HS-27A (cell line): ENCODE measurements around the gene IL13.
A peak's percentile ranks its signal among the peaks of the same experiment; 100 is the strongest.
"Not testable (repeated sequence)": the region's sequence is repeated elsewhere in the genome, so short reads cannot be mapped to it uniquely, and the experiment has no call there.

Source experiments
- DNase-seq: peaks from one replicate; pipeline ENCODE4 v3.0.0-alpha.2; 2012; ENCODE audit warnings: low read depth, missing footprints

Gene IL13

DNA sequence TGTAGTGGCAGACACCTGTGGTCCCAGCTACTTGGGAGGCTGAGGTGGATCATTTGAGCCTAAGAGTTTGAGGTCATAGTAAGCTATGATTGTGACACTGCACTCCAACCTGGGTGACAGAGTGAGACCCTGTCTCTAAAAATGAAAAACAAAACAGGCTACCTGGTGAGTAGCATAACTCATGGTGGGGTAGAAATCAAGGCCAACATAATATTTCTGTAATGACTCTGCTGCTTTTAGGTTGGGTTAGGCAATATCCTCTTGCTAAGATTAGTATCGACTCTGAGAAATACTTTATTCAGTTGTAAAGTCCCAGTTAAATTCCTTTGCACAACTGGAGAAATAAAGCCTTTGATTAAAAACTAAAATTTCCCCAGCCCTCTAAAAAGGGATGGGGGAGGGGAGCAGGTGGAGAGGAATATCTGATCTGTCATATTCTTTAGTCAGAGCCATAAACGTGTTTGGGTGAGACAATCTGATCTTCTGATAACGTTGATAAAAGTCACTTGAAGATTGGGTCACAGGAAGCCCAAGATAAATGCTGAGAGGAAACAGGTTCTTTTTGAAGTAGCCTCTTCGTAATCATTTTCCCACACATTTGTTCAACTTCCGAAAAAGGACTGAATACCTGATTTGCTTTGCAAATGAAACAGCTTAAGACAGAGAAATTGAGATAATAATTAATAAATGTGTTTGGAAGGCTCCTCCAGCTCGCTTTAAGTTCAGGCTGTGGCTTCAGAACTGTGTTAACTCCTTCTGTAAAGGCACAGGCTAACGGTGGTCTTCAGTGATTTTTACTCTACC lies 30.8 kb downstream of the IL13 start:
- no peak for DNase-seq

DNA sequence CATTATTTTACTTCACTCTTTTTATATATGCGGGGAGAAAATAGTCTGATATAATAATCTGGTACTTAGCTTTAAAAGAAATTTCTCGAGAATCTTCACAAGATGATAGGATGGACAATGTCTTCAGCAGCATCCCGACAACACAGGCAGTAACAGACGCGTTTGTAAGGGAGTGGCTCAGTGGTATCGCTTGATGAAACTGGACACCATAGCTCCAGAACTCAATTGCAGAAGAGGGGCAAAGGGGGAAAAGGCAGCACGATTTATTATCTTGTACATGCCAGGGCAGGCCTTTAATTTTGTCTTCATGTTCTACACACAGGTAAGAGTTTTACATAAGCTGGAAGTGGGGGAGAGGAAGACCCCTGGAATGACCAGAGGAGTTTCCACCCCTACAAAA lies 31.5 kb downstream of the IL13 start:
- no peak for DNase-seq

DNA sequence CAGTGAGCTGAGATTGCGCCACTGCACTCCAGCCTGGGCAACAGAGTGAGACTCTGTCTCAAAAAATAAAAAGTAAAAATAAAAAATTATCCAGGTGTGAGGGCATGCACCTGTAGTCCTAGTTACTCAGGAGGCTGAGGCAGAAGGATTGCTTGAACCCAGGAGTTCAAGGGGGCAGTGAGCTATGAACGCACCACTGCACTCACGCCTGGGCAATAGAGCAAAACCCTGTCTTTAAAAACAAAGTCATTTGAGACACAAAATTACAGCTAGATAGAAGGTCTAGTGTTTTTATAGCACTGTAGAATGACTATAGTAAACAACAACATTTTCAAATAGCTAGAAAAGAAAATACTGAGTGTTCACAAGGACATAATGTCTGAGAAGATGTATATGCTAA lies 32.2 kb downstream of the IL13 start:
- DNase-seq: no peak

DNA sequence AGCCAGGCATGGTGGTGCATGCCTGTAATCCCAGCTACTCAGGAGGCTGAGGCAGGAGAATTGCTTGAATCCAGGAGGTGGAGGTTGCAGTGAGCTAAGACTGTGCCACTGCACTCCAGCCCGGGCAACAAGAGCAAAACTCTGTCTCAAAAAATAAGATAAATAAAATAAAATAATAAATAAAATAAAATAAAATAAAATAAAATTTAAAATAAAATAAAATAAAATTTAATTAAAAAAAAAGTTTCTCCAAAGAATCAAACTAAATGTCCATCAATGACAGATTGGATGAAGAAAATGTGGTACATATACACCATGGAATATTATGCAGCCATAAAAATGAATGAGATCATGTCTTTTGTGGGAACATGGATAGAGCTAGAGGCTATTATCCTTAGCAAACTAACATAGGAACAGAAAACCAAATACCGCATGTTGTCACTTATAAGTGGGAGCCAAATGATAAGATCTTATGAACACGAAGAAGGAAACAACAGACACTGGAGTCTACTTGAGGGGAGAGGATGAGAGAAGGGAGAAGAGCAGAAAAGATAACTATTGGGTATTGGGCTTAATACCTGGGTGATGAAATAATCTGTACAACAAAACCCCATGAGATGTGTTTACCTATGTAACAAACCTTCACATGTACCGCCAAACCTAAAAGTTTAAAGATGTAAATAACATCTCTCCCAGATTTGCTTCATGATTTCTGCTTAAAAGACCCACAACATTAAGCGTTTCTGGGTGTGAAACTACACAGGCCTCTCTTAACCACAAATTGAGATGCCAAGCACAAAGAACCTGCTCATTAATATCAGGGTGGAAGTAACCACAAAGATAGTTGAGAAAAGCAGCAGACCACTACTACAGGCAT lies 34.0 kb downstream of the IL13 start:
- not testable (repeated sequence) for DNase-seq

DNA sequence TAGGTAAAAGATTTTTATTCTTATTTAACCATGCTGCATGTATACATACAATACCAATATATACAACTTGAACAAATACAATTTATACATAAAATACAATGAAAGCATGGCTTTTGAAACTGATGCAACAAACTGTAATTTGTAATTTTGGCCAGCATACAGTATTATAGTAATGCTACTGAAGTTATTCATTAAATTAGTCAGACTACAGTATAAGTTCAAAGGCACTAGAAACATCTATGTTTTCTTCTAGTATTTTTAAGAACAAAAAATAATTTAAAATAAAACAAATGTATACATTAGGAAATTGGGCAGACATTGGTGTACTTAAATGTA lies 34.6 kb downstream of the IL13 start:
- DNase-seq: no peak

DNA sequence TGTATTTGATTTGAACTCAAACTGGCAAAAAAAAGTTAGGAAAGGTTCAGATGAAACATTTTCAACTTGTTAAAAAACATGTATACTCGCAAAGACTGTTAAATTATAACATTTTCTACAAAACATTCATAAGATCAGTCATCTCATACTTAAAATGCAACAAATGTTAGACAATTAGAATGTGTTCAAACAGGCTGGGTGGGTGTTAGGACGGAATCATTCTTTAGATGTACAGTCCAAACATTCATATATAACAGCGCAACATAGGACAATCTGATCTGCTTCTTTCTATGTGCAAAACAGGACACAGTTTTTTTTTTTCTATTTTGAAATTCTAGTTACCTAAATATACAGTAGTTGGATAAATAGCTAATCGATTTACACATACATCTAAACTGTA lies 38.0 kb downstream of the IL13 start:
- DNase-seq: no peak

DNA sequence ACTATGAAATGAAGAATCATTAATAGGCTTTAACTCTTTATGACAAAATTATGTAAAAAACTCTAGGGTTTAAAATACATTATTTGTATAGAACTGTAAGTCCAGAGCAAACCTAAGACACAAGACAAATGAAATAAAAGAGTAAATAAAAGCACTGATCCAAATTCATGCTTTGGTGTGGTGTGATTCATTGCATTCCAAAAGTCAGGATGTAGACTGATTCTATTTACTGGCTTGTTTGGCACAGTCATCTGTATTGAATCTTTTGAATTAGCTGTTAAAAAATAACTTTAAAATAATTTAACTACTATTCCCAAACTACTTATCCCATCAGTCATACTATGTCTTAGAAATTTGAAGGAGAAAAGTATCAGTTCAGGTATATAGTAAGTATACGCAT lies 46.9 kb downstream of the IL13 start:
- DNase-seq: peak; percentile 3

DNA sequence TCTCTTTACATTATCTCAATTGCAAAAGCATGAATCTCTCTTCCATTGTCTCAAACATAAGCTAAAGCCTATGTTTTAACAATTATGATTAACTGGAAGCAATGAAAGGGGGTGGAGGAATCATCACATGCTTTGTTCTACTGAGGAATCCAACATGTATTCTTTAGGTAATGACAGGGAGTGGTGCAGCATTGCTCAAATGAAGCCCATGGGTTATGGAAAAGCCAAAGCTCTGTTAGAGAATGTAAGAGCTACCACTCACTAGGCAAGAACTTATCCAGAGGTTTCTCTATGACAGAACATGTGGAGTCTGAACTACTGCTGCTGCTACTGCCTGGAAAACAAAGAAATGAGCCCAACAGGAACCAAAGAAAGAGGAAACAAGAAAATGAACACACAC lies 50.7 kb downstream of the IL13 start:
- no peak for DNase-seq
